GM18519 (cell line): Measurements from ENCODE around the gene KLRF2.

Experiments used
- ATAC-seq: cut with Tn5 transposase; IDR thresholded peaks from one replicate; pipeline ENCODE4 v1.9.1; 2021; ENCODE audit warnings: mild to moderate bottlenecking, moderate library complexity; ENCODE audit not compliant: unreplicated experiment, low FRiP score

Gene KLRF2

DNA sequence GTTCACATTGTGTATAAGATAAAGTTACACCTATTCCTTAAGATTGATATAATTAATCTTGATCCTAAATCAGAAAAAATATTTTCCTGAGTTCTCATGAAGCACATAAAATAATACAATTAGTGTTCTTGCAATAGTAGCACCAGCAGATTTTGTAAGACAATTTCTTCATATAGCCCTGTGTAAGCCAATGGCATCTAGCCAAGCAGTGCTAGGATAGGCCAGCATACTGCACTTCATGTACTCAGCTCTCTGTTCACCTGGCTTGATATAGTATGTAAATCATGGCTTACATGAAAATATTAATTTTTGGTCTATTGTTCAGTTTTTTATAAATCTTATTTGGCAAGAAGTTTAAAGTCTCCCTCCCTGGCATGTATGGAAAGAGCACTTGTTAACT lies 1.9 kb downstream of the KLRF2 start:
- ATAC-seq: no peak

- ATAC-seq: no peak
Observed at GRCh38 chr12:9888665-9889273, 7.5 kb downstream of the KLRF2 start.

GRCh38 chr12:9895215-9895971 lies 14.1 kb downstream of the KLRF2 start:
- ATAC-seq: no peak

- no peak for ATAC-seq
Observed at GRCh38 chr12:9897535-9897934, 16.2 kb downstream of the KLRF2 start.

DNA sequence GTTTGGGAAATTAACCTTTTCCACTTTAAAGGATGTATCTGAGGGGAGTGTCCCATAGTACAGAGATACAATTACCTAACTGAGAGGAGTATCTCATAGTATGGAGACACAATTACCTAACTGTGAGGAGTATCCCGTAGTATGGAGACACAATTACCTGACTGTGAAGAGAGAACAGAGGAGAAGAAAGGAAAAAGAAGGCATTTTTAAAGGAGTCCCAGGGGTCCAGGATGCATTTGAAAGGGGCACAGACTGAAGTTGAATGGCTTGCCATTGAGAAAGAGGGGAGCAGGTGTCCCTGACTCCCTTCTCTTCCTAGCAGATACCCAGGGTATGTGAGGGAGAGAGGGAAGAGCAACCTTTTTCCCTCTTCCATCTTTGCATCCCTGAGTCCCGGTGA lies 17.9 kb downstream of the KLRF2 start:
- no peak for ATAC-seq

DNA sequence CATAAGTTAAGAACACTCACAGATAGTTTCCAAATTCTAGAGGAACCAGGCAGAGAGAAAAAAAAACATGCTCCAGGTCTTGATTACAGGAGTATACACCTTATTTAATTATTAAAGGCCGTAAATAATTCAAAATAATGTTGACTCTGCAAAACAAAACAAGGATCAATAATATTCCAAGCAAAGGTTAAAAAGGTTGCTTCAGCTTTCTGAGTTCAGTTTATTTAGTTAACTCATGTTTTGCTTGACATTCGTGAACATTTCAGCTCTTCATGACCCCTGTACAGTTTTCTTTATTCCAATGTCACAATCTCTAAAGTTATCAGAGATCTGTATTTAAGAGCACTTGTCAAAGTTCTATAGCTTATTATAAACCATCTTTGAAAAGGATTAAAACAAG lies 19.6 kb downstream of the KLRF2 start:
- ATAC-seq: no peak

DNA sequence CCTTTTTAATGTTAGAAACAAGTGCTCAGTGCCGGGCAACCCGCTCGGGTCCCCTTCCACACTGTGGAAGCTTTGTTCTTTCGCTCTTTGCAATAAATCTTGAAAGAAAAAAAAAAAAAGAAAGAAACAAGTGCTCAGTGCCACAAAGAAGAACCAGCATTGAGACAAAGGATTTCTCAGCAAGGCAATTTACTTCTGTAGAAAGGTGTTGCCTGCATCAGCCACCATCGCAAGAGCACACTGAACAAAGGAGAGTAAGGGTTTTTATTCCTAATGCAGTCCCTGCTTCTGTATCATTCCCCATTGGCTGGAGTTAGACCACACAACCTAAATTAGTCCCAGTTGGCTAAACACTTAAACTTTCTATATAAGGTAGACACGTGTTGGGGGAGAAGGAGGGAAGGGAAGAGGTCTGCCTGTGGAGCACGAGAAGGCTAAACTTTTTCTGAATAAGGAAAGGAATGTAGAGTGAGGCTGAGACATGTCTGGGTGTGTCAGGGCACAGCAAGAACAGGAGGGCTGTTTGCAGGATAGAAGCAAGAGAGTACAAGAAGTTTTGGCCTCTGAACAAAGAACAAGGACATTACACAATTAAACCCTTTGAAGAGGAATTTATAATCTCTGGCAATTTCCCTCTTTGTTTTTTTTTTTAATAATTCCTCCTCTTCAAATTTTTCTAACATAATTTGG lies 21.4 kb downstream of the KLRF2 start:
- no peak for ATAC-seq

GRCh38 chr12:9906873-9907272 lies 25.6 kb downstream of the KLRF2 start:
- ATAC-seq: no peak

- no peak for ATAC-seq
Observed at GRCh38 chr12:9907769-9908168, 26.5 kb downstream of the KLRF2 start.

GRCh38 chr12:9908350-9908749 lies 27.1 kb downstream of the KLRF2 start:
- no peak for ATAC-seq

- ATAC-seq: no peak
Observed at GRCh38 chr12:9909724-9910123, 28.4 kb downstream of the KLRF2 start.

GRCh38 chr12:9910716-9911421 lies 29.6 kb downstream of the KLRF2 start:
- no peak for ATAC-seq

DNA sequence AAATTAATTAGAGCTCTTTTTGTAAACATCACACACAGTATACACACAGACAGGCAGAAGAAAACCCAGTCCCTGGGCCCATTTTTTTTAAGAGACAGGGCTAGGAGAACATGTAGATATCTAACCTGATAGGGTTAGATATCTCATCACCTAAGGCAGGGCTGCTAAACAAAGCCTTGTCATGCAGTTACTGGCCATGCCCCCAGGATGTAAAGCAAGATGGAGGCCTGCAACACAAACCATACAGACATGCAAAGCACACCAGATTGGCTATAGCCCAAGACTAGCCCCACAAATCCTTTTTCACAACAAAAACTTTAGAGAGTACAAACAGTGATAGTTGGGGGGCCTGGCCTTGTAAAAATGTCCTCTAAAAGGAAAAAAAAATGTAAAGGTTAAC lies 30.4 kb downstream of the KLRF2 start:
- no peak for ATAC-seq

DNA sequence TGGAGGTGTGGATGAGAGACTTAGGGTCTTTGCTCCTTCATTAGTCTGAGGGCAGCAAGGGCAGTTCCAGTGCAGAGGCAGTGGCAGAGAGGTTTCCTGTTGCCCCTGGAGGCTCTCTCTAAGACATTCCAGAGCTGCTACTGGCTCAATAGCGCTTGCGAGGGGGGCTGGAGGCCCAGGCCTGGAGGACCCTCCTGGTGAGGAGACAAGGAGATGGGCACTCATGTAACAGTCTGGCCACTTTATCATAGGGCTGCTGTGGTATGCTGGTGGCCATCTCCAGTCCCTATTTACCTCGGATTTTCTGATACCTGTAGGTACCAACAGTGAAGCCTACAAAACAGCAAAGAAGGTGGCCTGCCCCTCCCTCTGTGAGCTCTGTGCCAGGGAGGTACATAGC lies 38.2 kb downstream of the KLRF2 start:
- ATAC-seq: no peak

DNA sequence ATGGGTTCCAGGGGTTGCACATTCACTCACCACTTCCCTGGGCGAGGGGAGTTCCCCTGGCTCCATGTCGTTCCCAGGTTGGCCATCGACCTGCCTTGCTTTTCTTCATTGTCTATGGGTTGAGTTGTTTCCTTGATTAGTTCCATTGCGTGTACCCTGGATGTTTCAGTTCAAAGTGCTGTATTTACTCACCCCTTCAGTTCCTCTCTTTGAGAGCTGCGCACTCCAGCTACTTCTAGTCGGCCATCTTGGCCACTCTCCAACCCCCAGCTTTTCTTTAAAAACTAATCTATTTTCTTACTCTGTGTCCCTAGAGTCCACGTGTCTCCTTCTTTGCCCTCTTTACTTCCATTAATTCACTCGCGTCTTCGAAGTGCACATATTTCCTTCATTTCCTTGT lies 39.2 kb downstream of the KLRF2 start:
- no peak for ATAC-seq

GRCh38 chr12:9922429-9922828 lies 41.1 kb downstream of the KLRF2 start:
- ATAC-seq: no peak

GRCh38 chr12:9925705-9926393 lies 44.6 kb downstream of the KLRF2 start:
- ATAC-seq: no peak

- no peak for ATAC-seq
Observed at GRCh38 chr12:9926876-9927275, 45.6 kb downstream of the KLRF2 start.

- ATAC-seq: no peak
Observed at GRCh38 chr12:9928607-9929006, 47.3 kb downstream of the KLRF2 start.

DNA sequence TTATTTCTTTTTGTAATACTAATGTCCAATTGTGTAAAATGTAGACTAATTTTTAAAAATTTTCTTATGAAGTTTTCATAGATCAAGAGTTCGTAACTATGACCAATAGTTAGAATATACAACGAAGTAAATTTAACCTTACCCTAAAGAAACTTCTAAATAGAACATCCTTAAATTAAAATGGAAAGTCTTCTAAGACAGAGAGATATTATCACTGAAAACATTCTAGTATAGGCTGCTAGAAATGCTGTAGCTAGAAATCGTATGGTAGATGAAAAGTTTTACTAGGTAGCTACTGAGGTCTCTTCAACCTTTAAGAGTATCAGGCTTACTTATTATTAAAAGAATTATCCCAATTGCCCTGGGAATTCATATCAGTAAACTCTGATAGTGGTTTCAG lies 50.0 kb downstream of the KLRF2 start:
- no peak for ATAC-seq

DNA sequence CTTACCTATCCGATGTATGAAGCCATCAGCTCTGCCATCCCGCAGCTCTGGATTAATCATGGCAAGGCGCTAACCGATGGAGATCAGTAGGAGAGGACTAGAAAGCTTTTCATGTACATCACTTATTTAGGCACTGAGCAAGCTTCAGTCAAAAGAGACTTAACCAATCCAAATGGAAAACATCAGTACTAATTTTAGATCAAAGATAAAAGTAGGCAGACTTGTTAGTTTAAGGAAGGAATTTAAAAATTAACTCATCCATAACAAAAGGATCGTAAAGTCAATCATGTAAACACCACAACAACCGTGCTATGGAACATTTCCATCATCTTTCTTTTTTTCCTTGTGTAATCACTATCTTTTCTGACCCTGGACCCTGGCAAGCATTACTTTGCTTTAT lies 51.0 kb downstream of the KLRF2 start, which contains the start of gene CLEC2A:
Gene CLEC2A, minus strand, starts transcription at position 101 of the 400 bp plus-strand sequence. Its CDS starts 41 bp downstream, at position 60.
- ATAC-seq: no peak
